GM23248 (cell line): Measurements from ENCODE around the gene KLHL8.
"Not testable (repeated sequence)": the region's sequence is repeated elsewhere in the genome, so short reads cannot be mapped to it uniquely, and the experiment has no call there.

Source experiments
- EZH2 ChIP-seq: fragments of 200-600 bp; sonication (generic); IDR thresholded peaks from 2 replicates; pipeline ENCODE4 v1.6.1; 2018; ENCODE audit warnings: antibody characterized with exemption, mild to moderate bottlenecking; ENCODE audit not compliant: insufficient read depth, poor library complexity, severe bottlenecking
- EZH2phosphoT487 ChIP-seq: fragments of 200-600 bp; sonication (generic); IDR thresholded peaks from 2 replicates; pipeline ENCODE4 v1.6.1; 2018; ENCODE audit warnings: antibody characterized with exemption, moderate library complexity, mild to moderate bottlenecking, low read depth; ENCODE audit not compliant: insufficient read depth

DNA sequence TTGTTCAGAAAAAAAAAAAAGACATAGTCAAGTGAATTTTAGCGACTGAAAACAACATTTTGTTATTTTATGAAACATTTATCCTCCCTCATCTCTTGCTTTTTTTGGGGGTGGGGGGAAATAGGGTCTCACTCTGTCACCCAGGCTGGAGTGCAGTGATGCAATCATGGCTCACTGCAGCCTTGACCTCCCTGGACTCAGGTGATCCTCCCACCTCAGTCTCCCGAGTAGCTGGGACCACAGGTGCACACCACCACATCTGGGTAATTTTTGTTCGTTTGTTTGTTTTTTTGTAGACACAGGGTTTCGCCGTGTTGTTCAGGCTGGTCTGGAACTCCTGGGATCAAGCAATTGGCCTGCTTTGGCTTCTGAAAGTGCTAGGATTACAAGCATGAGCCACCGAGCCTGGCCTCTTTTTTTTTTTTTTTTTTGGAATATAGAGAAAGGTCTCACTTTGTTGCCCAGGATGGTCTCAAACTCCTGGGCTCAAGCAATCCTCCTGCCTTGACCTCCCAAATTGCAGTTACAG, 3.1 kb downstream of the KLHL8 start:
- not testable (repeated sequence) for TF ChIP-seq EZH2phosphoT487, EZH2
